HepG2 (cell line): ENCODE data around the gene BAZ1A. TPM values are rescaled to one million over a fixed set of nuclear protein-coding genes. Genes with fewer than 3 reads are reported as not detected.

Experiments
- CHD2 ChIP-seq: IDR thresholded peaks from 2 replicates; pipeline ENCODE4 v1.6.1; 2011; ENCODE audit warnings: low read depth, low read length, improper control_type of control experiment
- CREB1 ChIP-seq, 2 experiments: fragments of 450-650 bp in 1 of 2; IDR thresholded peaks; 2 replicates each; pipeline ENCODE4 v1.6.1; 2016 to 2017; ENCODE audit warnings: control low read depth in 1 of 2, mild to moderate bottlenecking in 1 of 2, missing compliant biosample characterization in 1 of 2, missing genetic modification characterization in 1 of 2
- ERF ChIP-seq: IDR thresholded peaks from 2 replicates; pipeline ENCODE4 v1.6.1; 2018; ENCODE audit warnings: missing biosample characterization, missing genetic modification reagents
- GZF1 ChIP-seq: sonication (generic); formaldehyde crosslinking; IDR thresholded peaks from 2 replicates; pipeline ENCODE4 v1.5.1; 2020; ENCODE audit warnings: mild to moderate bottlenecking, missing genetic modification reagents
- HNF4G ChIP-seq, 2 experiments: sonication (generic) in 1 of 2; formaldehyde crosslinking in 1 of 2; IDR thresholded peaks; 2 replicates each; pipeline versions ENCODE4 v1.4.0 to v1.6.1; 2011 to 2020; ENCODE audit warnings: borderline replicate concordance in 2 of 2, low read depth in 2 of 2, mild to moderate bottlenecking in 2 of 2, low read length in 1 of 2, missing genetic modification reagents in 1 of 2, moderate library complexity in 1 of 2
- KDM6A ChIP-seq: IDR thresholded peaks from 2 replicates; pipeline ENCODE4 v1.6.1; 2016; ENCODE audit warnings: low read depth
- MTF1 ChIP-seq: sonication (generic); formaldehyde crosslinking; IDR thresholded peaks from 2 replicates; pipeline ENCODE4 v1.5.0; 2020; ENCODE audit warnings: missing genetic modification reagents
- NR1H2 ChIP-seq: sonication (generic); formaldehyde crosslinking; IDR thresholded peaks from 2 replicates; pipeline ENCODE4 v1.8.1; 2022; ENCODE audit warnings: low read depth, missing genetic modification reagents, borderline replicate concordance
- NR2F1 ChIP-seq, 2 experiments: fragments of 450-650 bp in 1 of 2; formaldehyde crosslinking in 1 of 2; IDR thresholded peaks; 2 replicates each; pipeline versions ENCODE4 v1.5.0 to v1.6.1; 2016 to 2020; ENCODE audit warnings: mild to moderate bottlenecking in 1 of 2, missing compliant biosample characterization in 1 of 2, missing genetic modification reagents in 1 of 2, moderate library complexity in 1 of 2
- PRPF4 ChIP-seq: fragments of 200-400 bp; formaldehyde crosslinking; IDR thresholded peaks from 2 replicates; pipeline ENCODE4 v1.6.1; 2016; ENCODE audit warnings: low read length, low read depth; ENCODE audit not compliant: poor library complexity, severe bottlenecking
- SETDB1 ChIP-seq: sonication (generic); formaldehyde crosslinking; IDR thresholded peaks from 2 replicates; pipeline ENCODE4 v1.5.1; 2020; ENCODE audit warnings: missing genetic modification reagents, mild to moderate bottlenecking, borderline replicate concordance
- SMARCC2 ChIP-seq: fragments of 450-650 bp; IDR thresholded peaks from 2 replicates; pipeline ENCODE4 v1.6.1; 2017; ENCODE audit warnings: antibody characterized with exemption, mild to moderate bottlenecking
- SOX5 ChIP-seq: IDR thresholded peaks from 2 replicates; pipeline ENCODE4 v1.6.1; 2016; ENCODE audit warnings: borderline replicate concordance
- SP4 ChIP-seq: sonication (generic); formaldehyde crosslinking; IDR thresholded peaks from 2 replicates; pipeline ENCODE4 v1.8.1; 2023; ENCODE audit warnings: mild to moderate bottlenecking, missing genetic modification reagents
- ZBTB2 ChIP-seq: sonication (generic); formaldehyde crosslinking; IDR thresholded peaks from 2 replicates; pipeline ENCODE4 v1.8.0; 2022; ENCODE audit warnings: low read depth, missing genetic modification reagents
- ZFAT ChIP-seq: sonication (generic); formaldehyde crosslinking; conservative IDR thresholded peaks from 2 replicates; pipeline ENCODE4 v1.8.1; 2023; ENCODE audit warnings: missing genetic modification reagents, inconsistent platforms
- ZNF619 ChIP-seq: sonication (generic); formaldehyde crosslinking; IDR thresholded peaks from 2 replicates; pipeline ENCODE4 v1.4.0; 2020; ENCODE audit warnings: mild to moderate bottlenecking, missing genetic modification reagents
- ZNF777 ChIP-seq: sonication (generic); formaldehyde crosslinking; IDR thresholded peaks from 2 replicates; pipeline ENCODE4 v1.4.0; 2020; ENCODE audit warnings: missing genetic modification reagents
- polyA plus RNA-seq, 8 experiments: library from polyadenylated mRNA; depleted of rRNA in 3 of 8; stranded (reverse) in 7 of 8; unstranded in 1 of 8; fragments of >200 nt; fragmentation: Illumina TruSeq in 4 of 8; extraction: Trizol in 4 of 8; gene quantifications; 2 replicates each; pipeline versions ENCODE4 v1.2.1 to v1.2.3, GENCODE V29; 2011 to 2016; ENCODE audit warnings: low read depth in 4 of 8, missing spikeins in 1 of 8, mixed read lengths in 1 of 8; ENCODE audit not compliant: insufficient read depth in 1 of 8
- total RNA-seq, 5 experiments: library from RNA; depleted of rRNA; stranded (reverse); fragments of >200 nt; fragmentation: Illumina TruSeq; extraction: Trizol; gene quantifications; 2 replicates each; pipeline ENCODE4 v1.2.3, GENCODE V29; 2016; ENCODE audit warnings: low read depth in 1 of 5
- TF ChIP-seq, protein P1 (sequence below): conservative IDR thresholded peaks from 2 replicates; pipeline ENCODE4 v1.6.1; 2018; ENCODE audit warnings: missing genetic modification reagents
- TF ChIP-seq, protein P2 (sequence below): sonication (generic); formaldehyde crosslinking; IDR thresholded peaks from 2 replicates; pipeline ENCODE4 v1.5.1; 2020; ENCODE audit warnings: missing genetic modification reagents, mild to moderate bottlenecking, borderline replicate concordance
- TF ChIP-seq, protein P3 (sequence below), 2 experiments: sonication (generic) in 1 of 2; formaldehyde crosslinking in 1 of 2; IDR thresholded peaks; 2 replicates each; pipeline versions ENCODE4 v1.5.1 to v1.6.1; 2011 to 2020; ENCODE audit warnings: borderline replicate concordance in 1 of 2, low read depth in 1 of 2, low read length in 1 of 2, mild to moderate bottlenecking in 1 of 2, missing genetic modification reagents in 1 of 2, moderate library complexity in 1 of 2

The BAZ1A gene
- total and polyA plus RNA-seq, 2 of the 13 experiments (the other 11 are each of a cell fraction or from before 2014, with no cell fraction given) = 20.9 to 56.8 TPM

- TF ChIP-seq ERF (CRISPR knock-in tag) = peak; percentile 75; the same call in 1 of the 2 replicates
- no peak for TF ChIP-seq SMARCC2
- TF ChIP-seq PRPF4 = no peak
- 0 out of 4 replicates have a peak, but pooled peaks of 1 of the 2 experiments have one; percentile 22 for TF ChIP-seq NR2F1 (CRISPR knock-in tag; IDR thresholded peaks at IDR 0.05)
- TF ChIP-seq ZFAT = peak; percentile 59; the same call in 1 of the 2 replicates
- peak; percentile 84; the same call in 1 of the 2 replicates for TF ChIP-seq ZNF619
- peak; percentile 94 for TF ChIP-seq SP4
- peak; percentile 65; the same call in 1 of the 2 replicates for TF ChIP-seq GZF1 (CRISPR knock-in tag)
- TF ChIP-seq, protein P1, sequence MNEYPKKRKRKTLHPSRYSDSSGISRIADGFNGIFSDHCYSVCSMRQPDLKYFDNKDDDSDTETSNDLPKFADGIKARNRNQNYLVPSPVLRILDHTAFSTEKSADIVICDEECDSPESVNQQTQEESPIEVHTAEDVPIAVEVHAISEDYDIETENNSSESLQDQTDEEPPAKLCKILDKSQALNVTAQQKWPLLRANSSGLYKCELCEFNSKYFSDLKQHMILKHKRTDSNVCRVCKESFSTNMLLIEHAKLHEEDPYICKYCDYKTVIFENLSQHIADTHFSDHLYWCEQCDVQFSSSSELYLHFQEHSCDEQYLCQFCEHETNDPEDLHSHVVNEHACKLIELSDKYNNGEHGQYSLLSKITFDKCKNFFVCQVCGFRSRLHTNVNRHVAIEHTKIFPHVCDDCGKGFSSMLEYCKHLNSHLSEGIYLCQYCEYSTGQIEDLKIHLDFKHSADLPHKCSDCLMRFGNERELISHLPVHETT (CRISPR knock-in tag) = peak; percentile 90; the same call in 1 of the 2 replicates
- no peak for TF ChIP-seq KDM6A (CRISPR knock-in tag)
- no peak; the same call in 1 of the 2 replicates for TF ChIP-seq CHD2
- peak; percentile 87; the same call in 1 of the 2 replicates for TF ChIP-seq NR1H2 (CRISPR knock-in tag)
- TF ChIP-seq MTF1 = peak; percentile 79
- TF ChIP-seq CREB1 (IDR thresholded peaks at IDR 0.05) = no peak
- no peak for TF ChIP-seq CREB1 (CRISPR knock-in tag; IDR thresholded peaks at IDR 0.05)
- TF ChIP-seq, protein P2, sequence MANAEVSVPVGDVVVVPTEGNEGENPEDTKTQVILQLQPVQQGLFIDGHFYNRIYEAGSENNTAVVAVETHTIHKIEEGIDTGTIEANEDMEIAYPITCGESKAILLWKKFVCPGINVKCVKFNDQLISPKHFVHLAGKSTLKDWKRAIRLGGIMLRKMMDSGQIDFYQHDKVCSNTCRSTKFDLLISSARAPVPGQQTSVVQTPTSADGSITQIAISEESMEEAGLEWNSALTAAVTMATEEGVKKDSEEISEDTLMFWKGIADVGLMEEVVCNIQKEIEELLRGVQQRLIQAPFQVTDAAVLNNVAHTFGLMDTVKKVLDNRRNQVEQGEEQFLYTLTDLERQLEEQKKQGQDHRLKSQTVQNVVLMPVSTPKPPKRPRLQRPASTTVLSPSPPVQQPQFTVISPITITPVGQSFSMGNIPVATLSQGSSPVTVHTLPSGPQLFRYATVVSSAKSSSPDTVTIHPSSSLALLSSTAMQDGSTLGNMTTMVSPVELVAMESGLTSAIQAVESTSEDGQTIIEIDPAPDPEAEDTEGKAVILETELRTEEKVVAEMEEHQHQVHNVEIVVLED (CRISPR knock-in tag) = peak; percentile 58
- TF ChIP-seq ZNF777 (CRISPR knock-in tag) = peak; percentile 69
- no peak for TF ChIP-seq SETDB1 (CRISPR knock-in tag)
- peak; percentile 39; the same call in 1 of the 2 replicates for TF ChIP-seq HNF4G (IDR thresholded peaks at IDR 0.05; ENCODE audit: borderline replicate concordance, low read depth, low read length)
- no peak; the same call in 1 of the 2 replicates for TF ChIP-seq HNF4G (CRISPR knock-in tag; IDR thresholded peaks at IDR 0.05; ENCODE audit: borderline replicate concordance, low read depth)
- TF ChIP-seq, protein P3, sequence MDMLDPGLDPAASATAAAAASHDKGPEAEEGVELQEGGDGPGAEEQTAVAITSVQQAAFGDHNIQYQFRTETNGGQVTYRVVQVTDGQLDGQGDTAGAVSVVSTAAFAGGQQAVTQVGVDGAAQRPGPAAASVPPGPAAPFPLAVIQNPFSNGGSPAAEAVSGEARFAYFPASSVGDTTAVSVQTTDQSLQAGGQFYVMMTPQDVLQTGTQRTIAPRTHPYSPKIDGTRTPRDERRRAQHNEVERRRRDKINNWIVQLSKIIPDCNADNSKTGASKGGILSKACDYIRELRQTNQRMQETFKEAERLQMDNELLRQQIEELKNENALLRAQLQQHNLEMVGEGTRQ (IDR thresholded peaks at IDR 0.05; ENCODE audit: low read depth, low read length) = peak; percentile 89
- TF ChIP-seq, protein P3 (CRISPR knock-in tag; IDR thresholded peaks at IDR 0.05; ENCODE audit: borderline replicate concordance) = peak; percentile 67
- TF ChIP-seq ZBTB2 (CRISPR knock-in tag) = peak; percentile 69
- TF ChIP-seq SOX5 (CRISPR knock-in tag) = peak; percentile 61; the same call in 1 of the 2 replicates
These were observed 160.6 kb downstream of the BAZ1A start, which contains the start of gene CFL2 (continued) for GRCh38 chr14:34714320-34715126.
